ENCODE measurements around the gene PIF1.
"Not testable (repeated sequence)": the region's sequence is repeated elsewhere in the genome, so short reads cannot be mapped to it uniquely, and the experiment has no call there.

The PIF1 gene

DNA sequence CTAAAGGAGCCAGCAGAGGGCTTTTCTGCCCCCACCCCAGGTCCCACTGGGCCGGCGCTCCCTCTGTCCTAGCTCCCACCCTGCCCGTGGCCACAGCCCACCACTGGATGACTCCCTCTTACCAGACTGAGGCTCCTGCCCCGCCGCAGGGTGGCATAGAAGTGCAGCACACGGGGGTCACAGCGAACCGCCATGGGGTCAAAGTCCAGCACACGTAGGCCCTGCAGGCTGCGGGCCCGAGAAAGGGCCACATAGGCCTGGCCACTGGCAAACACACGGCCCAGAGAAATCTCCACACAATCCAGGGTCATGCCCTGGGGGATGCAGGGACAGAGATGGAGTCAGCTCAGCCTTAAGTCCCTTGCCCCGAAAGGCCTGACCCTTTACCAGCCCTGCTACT lies 9.0 kb downstream of the PIF1 start:
- H3K9me3 ChIP-seq, result no peaks in the 10 kb centered on the region
- no peak for TF ChIP-seq CTCF (IDR thresholded peaks at IDR 0.05)
- H3K27ac ChIP-seq, result no peak overlapping the region
- H3K4me3 ChIP-seq (ENCODE audit: low read depth in 1 of 2, low read length in 1 of 2), result no peak overlapping the region
- H3K36me3 ChIP-seq, result peaks cover 16% of the 10 kb centered on the region
- H3K27me3 ChIP-seq, result no peaks in the 10 kb centered on the region
- H3K4me1 ChIP-seq (ENCODE audit: control insufficient read depth in 1 of 2, insufficient read depth in 1 of 2, low read depth in 1 of 2, low read length in 1 of 2), result peaks cover 10 to 14% of the 10 kb centered on the region in 2 experiments

- H3K4me1 ChIP-seq (ENCODE audit: control insufficient read depth in 1 of 2, insufficient read depth in 1 of 2, low read depth in 1 of 2, low read length in 1 of 2), result peaks cover 10 to 17% of the 10 kb centered on the region in 2 experiments
- not testable (repeated sequence) for H3K36me3 ChIP-seq; H3K9me3 ChIP-seq; H3K27me3 ChIP-seq; H3K4me3 ChIP-seq (ENCODE audit: low read depth in 1 of 2, low read length in 1 of 2)
- H3K27ac ChIP-seq, result peak overlapping the region; percentile 74
These were observed 10.5 kb downstream of the PIF1 start for GRCh38 chr15:64814965-64815364.

DNA sequence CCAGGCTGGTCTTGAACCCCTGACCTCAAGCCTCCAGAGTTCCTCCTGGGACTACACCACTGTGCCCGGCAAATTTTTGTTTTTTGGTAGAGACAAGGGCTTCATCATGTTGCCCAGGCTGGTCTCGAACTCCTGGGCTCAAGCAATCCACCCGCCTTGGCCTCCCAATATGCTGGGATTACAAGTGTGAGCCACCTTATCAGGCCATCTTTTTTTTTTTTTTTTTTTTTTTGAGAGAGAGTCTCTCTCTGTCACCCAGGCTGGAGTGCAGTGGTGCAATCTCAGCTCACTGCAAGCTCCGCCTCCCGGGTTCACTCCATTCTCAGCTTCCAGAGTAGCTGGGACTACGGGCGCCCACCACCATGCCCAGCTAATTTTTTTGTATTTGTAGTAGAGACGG lies 11.2 kb downstream of the PIF1 start:
- Histone ChIP-seq H3K27ac (peak overlapping the region; percentile 74), H3K4me1 (ENCODE audit: control insufficient read depth in 1 of 2, insufficient read depth in 1 of 2, low read depth in 1 of 2, low read length in 1 of 2) (peaks cover 10 to 20% of the 10 kb centered on the region in 2 experiments)
- not testable (repeated sequence) for H3K36me3 ChIP-seq; H3K4me3 ChIP-seq (ENCODE audit: low read depth in 1 of 2, low read length in 1 of 2); H3K27me3 ChIP-seq; H3K9me3 ChIP-seq

GRCh38 chr15:64813075-64813474 lies 12.4 kb downstream of the PIF1 start:
- H3K27me3 ChIP-seq, result peaks cover 12% of the 10 kb centered on the region
- H3K4me1 ChIP-seq (ENCODE audit: control insufficient read depth in 1 of 2, insufficient read depth in 1 of 2, low read depth in 1 of 2, low read length in 1 of 2), result peaks cover 10 to 20% of the 10 kb centered on the region in 2 experiments
- no peak overlapping the region for H3K27ac ChIP-seq
- TF ChIP-seq CTCF (IDR thresholded peaks at IDR 0.05), result no peak
- H3K36me3 ChIP-seq, result peaks cover 8% of the 10 kb centered on the region
- H3K4me3 ChIP-seq (ENCODE audit: low read depth in 1 of 2, low read length in 1 of 2), result no peak overlapping the region
- H3K9me3 ChIP-seq, result no peaks in the 10 kb centered on the region

GRCh38 chr15:64810497-64811326 lies 14.7 kb downstream of the PIF1 start:
- no peak for TF ChIP-seq CTCF (IDR thresholded peaks at IDR 0.05)
- H3K36me3 ChIP-seq, result no peaks in the 10 kb centered on the region
- H3K27me3 ChIP-seq, result peaks cover 12% of the 10 kb centered on the region
- H3K4me1 ChIP-seq (ENCODE audit: control insufficient read depth in 1 of 2, insufficient read depth in 1 of 2, low read depth in 1 of 2, low read length in 1 of 2), result peaks cover 10 to 18% of the 10 kb centered on the region in 2 experiments
- no peak overlapping the region for H3K27ac ChIP-seq
- H3K4me3 ChIP-seq (ENCODE audit: low read depth in 1 of 2, low read length in 1 of 2), result no peak overlapping the region
- H3K9me3 ChIP-seq, result no peaks in the 10 kb centered on the region

DNA sequence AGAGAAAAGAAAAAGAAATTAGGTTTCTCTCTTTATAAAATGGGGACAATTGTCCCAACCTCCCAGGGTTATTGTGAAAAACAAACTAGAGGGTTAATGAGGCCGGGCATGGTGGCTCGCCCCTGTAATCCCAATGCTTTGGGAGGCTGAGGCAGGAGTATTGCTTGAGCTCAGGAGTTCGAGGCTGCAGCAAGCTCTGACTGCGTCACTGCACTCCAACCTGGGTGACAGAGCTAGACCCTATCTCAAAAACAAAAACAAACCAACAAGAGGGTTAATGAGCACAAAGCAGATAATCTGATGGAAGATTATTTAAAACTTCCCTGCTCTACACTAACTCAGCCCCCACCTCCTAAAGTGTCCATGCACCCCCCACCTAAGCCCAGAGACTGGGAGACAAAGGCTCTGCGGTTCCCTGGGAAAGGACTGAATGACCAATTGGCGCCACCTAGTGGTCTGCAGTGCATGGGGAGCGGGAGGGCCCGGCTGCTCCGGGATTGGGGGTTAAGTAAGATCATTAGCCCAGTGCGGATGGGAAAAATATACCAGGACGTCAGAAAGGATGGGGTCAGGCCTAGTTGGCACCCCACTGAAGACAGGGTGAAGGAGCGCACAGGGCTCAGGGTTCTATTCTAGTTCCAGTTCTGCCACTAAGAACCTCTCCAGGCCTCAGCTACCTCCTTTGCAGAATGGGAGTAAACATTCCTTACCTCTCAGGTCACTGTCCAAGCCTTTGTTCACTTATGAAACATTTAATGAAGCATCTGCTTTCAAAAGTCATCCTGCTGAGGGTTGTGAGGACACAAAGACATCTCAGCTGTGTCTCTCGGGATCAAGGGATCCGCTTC lies 15.6 kb downstream of the PIF1 start:
- no peaks in the 10 kb centered on the region for H3K36me3 ChIP-seq
- H3K9me3 ChIP-seq, result no peaks in the 10 kb centered on the region
- peak; percentile 88 for TF ChIP-seq CTCF (IDR thresholded peaks at IDR 0.05)
- H3K27me3 ChIP-seq, result peaks cover 12% of the 10 kb centered on the region
- H3K27ac ChIP-seq, result no peak overlapping the region
- H3K4me3 ChIP-seq (ENCODE audit: low read depth in 1 of 2, low read length in 1 of 2), result no peak overlapping the region
- H3K4me1 ChIP-seq (ENCODE audit: control insufficient read depth in 1 of 2, insufficient read depth in 1 of 2, low read depth in 1 of 2, low read length in 1 of 2), result peaks cover 4 to 10% of the 10 kb centered on the region in 2 experiments
